Omental fat pad (tissue), 4 donors: Measurements from ENCODE around the gene BLOC1S1. TPM values are rescaled to one million over a fixed set of nuclear protein-coding genes. Genes with fewer than 3 reads are reported as not detected.

Source experiments
- ATAC-seq: fragments of 150-250 bp; one replicate; pipeline ENCODE4 v1.9.1; 2016; ENCODE audit warnings: mild to moderate bottlenecking, moderate library complexity; ENCODE audit not compliant: low FRiP score
- DNase-seq: peaks from one replicate; pipeline ENCODE4 v3.0.0-alpha.2; 2019; ENCODE audit warnings: low spot score
- CTCF ChIP-seq, 3 donors: fragments of 450-650 bp; IDR thresholded peaks; one replicate each; pipeline ENCODE4 v1.5.1; 2016 to 2017; ENCODE audit warnings: antibody characterized with exemption in 3 of 3, mild to moderate bottlenecking in 3 of 3, moderate library complexity in 2 of 3
- total RNA-seq, 4 donors: library from RNA; depleted of rRNA; stranded (reverse); fragments of >200 nt; gene quantifications; one replicate each; pipeline ENCODE4 v1.1.0, GENCODE V29; 2016

The BLOC1S1 gene
- total RNA-seq, 4 donors from 2014 or later, result 168 to 247 (median 213) TPM

DNA sequence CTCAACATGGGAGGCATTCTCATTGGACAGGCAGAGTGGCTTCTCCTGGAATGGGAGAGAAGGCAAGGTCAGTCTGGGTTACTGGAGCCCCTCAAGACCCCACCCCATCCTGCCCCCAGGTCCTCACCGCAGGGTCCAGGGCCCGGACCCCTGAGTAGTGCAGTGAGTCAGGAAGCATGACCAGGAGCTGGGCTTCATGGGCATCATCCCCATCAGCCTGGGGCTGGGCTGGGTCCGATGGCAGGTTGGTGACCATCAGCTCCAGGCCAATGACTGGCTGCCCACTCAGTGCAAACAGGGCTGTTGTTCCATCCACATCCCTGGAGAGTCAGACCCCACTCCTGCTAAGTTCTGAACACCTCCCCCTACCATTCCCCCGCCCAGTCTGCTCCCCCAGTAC lies 21.2 kb upstream of the BLOC1S1 start:
- no peak for TF ChIP-seq CTCF (IDR thresholded peaks at IDR 0.05)
- ATAC-seq (no peak), DNase-seq (no peak)

DNA sequence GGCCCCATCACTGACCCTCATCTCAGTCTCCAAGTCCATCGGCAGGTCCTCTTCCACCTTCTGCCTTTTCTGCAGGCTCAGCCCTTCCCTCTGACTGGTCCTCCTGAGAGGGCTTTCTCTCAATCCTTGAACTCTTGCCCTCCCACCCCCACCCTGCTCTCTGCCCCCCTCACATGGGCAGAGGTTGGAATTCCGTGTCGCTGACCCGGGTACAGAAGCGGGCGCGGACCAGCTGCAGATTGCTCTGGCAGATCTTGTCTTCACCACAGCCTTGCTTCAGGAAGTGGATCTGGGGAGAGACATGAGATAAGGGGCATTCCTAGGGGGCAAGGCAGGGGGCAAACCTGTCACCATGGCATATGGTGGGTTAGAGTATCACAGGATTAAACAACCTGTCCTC lies 20.5 kb upstream of the BLOC1S1 start:
- ATAC-seq, result no peak
- DNase-seq, result no peak
- TF ChIP-seq CTCF (IDR thresholded peaks at IDR 0.05), result no peak

DNA sequence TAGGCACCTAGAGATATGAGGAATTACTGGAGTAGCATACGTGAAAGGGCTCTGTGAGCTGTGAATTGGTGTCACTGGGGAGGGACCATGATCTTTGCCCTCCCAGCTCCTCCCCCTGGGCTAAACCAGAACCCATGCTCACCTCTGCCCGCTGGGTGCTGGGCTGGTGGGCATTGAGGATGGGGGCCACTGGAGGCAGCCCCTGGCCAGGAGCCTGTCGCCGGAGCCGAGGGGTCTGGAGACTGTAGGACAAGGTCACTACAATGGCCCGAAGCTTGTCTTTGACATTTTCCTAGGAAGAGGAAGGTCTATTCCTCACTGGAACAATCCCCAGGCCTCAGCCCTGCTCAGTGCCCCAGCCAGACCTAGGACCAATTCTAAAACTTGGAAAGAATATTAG lies 19.7 kb upstream of the BLOC1S1 start:
- ATAC-seq, result no peak
- TF ChIP-seq CTCF (IDR thresholded peaks at IDR 0.05), result no peak

DNA sequence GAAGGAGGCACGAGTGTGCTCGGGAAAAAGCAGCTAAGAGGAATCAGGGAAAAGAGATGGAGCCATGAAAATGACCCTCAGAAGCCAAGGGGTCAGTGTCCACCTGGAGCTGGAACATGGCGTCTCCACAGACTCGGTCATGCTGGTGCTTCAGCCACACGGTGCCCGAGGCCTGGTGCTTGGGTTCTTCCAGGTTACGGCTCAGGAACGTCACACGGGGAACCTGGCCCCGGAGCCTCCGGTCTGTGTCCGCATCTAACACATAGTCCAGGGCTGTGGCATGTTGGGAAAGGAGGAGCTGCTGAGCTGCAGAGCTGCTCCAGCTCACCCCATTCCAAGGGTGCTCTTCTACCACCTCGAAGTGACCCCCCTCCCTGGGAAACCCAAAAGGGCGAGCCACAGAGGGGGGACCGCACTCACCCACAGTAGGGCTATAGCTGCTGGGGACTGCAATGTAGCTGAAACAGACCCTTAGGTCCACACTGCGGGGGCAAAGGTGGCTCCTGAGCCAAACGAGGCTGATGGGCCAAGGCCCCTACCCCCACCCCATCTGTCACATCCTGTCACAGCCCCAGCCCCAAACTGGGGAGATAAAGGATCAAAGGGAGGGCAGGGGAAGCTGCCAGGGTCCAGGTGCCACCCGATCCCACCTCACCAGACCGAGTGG lies 18.9 kb upstream of the BLOC1S1 start:
- no peak for ATAC-seq
- no peak for DNase-seq

More for the DNA sequence above, 19.7 kb upstream of the BLOC1S1 start:
- no peak for DNase-seq

GRCh38 chr12:55697686-55698085 lies 18.2 kb upstream of the BLOC1S1 start:
- ATAC-seq (no peak), DNase-seq (no peak)
- TF ChIP-seq CTCF (IDR thresholded peaks at IDR 0.05), result no peak

More for the DNA sequence above, 18.9 kb upstream of the BLOC1S1 start:
- TF ChIP-seq CTCF (IDR thresholded peaks at IDR 0.05), result no peak

GRCh38 chr12:55698241-55698955 lies 17.4 kb upstream of the BLOC1S1 start:
- ATAC-seq, result no peak
- no peak for DNase-seq
- TF ChIP-seq CTCF (IDR thresholded peaks at IDR 0.05), result no peak

DNA sequence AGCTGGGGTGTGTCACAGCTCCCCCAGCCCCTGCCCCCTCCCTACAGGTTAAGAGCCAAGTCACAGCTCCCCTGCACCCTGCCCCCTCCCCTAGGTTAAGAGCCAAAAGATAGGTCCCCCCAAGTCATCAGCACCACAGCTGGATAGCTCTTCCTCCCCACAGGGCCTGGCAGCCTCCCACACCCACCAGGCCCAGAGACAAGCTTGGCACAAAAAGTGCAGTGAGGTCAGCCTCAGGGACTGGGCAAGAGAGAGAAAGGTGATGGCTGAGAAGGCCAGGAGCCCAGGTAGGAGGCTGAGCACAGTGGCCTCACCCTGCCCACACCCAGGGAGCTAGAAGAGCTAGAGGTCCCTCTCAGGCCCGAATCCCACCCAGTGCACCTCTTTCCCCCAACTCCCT lies 16.9 kb upstream of the BLOC1S1 start:
- ATAC-seq (no peak), DNase-seq (no peak)
- no peak for TF ChIP-seq CTCF (IDR thresholded peaks at IDR 0.05)
